NCI-H1092 (cell line): ENCODE measurements around the gene IGFBP3.

Experiments
- DNase-seq: peaks from one replicate; lab custom pipeline; 2025; lab: John Stamatoyannopoulos, UW

Gene IGFBP3

DNA sequence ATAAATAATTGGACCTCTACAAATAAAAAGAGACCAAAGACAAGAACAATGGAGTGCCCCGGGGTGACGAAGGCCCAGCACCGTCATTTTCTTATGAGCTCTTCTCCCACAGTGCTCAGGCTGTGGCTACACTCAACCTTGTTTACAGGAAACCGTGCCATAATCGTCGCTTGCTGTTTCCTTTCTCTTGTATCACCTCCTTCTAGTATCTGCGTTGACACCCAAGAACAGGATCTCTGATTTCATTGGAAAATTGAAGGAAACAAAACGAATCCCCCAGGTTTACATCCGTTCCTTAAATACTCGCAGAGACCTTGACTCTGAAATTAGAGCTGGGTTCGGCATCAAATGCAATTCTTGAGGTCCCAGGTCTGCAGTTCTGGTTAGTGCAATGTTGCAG is 1.7 kb upstream of the IGFBP3 start:
- DNase-seq, result no peak

DNA sequence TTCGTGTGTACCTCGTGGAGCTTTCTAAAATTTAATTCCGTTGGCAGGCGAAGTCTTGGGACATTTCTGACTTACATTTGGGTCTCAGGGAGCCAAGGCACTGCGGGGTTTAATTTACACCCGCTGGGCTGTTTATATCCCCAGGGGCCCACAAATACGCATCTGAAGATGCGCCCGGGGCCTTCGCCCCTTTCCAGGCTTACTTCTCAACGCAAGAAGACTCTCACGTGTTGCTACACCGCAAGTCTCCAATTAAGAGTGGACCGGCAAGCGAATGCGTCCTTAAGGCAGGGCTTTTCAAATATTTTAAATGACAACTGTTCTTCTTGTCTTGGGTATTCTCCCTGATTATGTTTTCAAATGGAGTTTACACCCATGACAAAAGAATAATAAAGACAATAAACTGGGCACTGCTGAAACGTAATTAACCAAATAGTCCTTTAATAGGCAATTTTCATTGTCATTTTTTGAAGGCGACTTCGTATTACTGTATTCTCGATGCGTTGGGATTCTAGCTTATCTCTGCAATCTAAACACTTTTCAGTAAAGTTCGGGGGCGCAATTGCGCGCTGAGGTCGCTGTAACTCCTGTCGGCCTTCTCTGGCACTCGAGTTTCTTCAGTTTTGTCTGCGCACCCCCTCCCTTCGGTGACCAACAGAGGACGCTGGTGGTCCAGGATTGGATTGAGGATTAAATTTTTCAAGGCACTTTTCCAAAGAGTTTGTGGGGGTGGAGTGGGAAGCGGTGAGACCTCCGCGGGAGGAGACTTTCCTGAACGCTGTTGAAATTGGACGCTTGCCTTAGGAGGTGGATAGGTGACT is 837 bp upstream of the IGFBP3 start:
- no peak for DNase-seq

DNA sequence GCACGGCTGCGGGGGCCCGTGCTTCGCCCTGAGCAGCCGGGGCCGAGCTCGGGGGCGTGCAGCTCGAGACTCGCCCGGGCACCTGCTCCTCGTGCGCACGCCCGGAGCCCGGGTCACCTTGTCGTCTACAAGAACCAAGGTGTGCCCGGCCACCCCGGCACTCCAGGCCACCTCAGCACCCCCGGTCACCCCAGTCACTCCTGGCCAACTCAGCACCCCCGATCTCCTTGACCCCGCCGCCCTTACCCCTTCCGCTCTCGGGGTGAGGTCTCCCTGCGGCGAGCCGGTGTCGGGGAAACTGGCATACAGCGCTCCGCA is 268 bp upstream of the IGFBP3 start:
- no peak for DNase-seq

DNA sequence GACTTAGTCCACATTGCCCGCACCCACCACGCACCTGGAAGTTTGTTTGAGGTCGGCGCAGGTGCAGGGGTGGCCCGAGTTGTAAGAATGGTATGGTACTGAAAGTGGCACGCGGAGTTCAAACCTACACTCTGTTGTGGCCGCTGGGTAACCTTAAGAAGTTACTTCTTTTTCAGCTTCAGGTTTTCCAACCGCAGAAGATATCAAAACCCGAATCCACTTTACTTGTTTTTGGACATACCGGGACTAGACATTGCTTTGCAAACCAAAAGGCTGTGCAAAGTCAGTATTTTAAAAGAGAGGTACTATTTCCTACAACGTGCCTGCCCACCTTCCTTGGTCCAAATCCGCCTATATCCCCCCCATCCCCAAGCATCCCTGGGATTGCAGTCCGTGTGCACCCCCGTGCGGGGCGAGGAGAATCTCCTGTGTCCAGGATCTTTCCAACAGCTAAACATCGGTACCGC is 1.0 kb downstream of the IGFBP3 start:
- no peak for DNase-seq

DNA sequence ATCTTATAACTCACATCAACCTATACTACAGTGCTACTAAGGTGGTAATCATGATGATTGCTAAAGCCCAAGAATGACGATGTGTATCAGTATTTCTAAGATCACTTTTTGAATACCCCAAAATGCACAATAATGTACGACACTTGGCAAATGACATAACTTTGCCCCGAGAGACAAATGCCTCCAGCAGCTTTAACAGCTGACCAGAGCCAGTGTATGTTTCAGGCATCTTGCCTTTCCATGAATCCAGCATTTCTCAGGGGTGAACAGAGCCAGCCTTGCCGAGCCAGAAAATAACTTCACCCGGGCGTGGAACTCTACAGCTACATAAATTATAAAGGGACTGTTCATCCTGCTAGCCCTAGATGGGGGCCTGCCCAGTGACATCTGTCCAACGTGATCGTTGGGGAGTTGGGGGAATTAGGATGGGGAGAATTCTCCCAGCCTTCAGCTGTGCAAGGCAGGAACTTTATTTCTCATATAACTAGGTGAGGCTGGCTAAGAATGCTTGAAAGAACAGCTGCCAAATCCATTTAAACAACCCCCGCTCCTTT is 1.8 kb downstream of the IGFBP3 start:
- DNase-seq, result no peak

DNA sequence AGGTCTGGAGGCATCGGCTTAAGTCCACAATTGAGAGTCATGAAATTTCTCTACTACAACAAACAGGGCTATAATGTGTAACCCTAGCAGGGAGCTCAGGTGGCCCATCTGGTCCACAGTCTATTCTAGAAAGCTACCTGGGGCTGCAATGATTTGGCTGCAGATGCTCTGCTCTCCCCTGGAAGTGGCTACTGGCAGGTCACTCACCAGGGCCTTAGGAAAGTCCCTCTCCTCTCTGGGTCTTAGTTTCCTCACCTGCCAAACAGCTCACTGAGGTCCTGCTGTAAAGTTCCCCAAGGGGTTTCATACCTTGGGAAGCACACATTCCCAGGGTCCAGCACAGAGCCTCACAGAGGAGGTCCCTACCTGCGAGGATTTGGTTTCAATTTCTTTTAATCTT is 2.5 kb downstream of the IGFBP3 start:
- DNase-seq, result no peak

DNA sequence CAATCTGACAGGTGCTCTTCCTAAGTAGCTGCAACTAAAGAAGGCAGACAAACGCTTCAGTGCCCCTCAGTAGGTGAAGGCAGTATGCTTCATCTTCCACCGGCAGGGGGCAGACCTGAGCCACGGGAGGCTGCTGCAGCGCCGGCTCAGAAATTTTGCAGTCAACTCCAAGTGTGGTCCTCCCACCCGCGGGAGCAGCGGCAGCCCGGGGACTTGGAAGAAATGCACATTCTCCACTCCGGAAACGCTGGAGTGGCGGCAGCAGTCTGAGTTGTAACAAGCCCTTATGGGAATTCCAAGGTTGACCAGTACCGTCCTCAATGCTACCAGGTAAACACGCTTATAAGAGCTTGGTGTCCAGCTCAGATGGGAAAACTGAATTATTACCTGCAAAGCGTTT is 3.4 kb downstream of the IGFBP3 start:
- peak; percentile 58 for DNase-seq

DNA sequence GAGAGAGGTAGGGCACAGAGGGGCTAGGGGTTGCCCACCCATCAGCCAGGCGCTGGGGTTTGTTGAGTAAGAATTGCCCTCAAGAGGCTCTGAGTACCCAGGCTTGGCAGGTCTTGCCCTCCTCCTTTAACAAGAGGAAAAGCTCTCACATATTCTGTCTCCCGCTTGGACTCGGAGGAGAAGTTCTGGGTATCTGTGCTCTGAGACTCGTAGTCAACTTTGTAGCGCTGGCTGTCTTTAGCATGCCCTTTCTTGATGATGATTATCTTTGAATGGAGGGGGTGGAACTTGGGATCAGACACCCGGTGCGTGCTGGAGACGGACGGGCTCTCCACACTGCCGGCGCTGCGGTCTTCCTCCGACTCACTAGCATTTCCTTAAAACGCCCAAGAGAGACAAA is 4.0 kb downstream of the IGFBP3 start:
- DNase-seq, result no peak

DNA sequence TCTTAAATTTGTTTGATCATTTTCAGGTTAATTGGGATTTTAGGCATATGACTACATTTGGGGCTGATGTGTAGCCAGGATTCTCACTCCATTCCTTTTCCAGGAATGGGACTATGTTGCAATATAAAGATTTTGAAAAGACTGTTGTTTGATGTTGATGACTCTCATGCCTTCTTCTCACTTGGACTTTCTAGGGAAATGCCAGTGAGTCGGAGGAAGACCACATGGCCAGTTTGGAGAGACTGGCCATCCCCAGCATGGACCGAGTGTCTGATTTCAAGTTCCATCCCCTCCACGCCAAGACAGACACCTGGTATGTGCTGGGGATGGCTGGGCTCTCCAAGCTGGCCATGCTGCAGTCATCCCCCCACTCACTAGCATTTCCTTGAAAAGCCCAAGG is 5.5 kb downstream of the IGFBP3 start:
- DNase-seq, result no peak

DNA sequence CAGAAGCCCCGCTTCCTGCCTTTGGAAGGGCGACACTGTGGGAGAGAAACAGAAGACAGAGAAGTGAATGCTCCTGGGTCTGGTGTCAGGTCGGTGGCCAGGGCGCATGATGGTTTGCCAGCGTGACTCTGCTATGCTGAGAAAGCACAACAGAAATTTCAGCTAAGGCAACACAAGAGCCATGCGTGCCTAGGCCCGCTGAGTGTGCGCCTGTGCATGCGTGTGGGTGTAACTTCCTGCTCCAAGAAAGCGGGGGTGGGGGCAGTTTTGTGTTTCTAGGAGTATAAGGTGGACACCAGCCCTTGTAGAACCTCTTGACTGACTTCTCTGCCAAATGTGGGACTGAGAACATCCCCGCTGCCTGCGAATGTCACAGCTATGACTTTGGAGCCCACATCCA is 6.2 kb downstream of the IGFBP3 start:
- DNase-seq, result no peak

DNA sequence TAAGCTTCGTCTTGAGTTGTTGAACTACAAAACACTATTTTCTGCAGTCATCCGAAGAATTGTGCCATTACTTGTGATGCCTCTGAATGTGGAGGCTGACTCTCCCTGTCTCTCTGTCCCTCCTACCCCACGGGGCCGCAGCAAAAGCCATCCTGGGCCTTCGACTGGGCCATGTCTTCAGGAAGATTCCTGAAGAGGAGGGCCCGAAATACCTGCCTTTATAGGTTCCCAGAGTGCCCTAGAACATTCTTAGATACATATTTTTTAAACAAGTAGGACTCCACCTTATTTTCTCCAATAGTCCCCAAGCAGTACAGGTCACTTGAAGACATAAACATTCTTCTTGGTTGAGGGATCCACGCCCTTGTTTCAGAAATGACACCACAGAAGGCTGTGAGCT is 8.1 kb downstream of the IGFBP3 start:
- no peak for DNase-seq

DNA sequence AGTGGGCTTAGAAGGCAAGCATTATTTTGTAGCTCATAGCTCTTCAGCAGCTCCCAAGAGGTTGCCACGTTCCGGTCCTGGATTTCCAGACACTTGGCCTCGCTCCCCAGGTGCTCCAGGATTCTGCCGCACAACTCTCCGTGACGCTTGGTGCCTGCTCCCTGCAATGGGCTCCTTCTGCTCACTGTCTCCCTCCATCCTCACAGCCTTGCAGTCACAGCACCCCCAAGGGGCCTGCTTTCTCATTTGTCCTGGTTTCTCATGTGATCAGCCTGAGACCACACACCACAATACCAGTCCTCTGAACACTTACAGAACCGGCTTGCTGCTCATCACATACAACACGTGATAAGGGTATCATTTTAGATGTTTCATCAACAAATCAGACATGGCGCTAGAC is 9.8 kb downstream of the IGFBP3 start:
- no peak for DNase-seq

DNA sequence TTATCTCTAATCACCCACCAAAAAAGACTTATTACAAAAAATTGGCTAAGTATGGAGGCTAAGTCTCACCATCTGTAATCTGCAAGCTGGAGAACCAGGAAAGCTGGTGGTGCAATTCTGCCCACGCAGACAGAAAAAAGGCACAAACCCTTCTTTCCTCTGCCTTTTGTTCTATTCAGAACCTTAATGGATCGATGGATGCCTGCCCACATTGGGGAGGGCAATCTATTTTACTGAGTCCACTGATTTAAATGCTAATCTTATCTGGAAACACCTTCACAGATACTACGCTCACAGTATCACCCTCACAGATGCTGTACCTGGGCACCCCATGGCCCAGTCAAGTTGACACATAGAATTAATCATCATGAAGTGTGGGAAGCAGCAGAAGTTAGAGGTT is 10.2 kb downstream of the IGFBP3 start:
- no peak for DNase-seq

DNA sequence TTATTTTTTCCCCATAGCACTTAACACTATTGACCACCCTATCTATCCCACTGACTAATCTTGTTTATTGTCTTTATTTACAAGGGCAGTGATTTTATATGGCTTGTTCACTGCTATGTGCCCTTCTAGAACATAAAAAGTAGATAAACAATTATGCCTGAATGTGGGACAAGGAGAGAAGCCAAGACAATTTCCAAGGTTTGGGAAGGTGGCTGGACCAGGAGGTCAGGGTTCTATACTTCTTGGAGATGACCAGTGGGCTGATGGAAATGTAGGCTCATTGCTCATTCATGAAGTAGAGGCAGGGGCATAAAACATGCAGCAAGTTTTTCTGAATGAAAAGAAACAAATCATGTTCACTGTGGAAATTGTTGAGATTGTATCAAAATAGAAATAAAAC is 11.5 kb downstream of the IGFBP3 start:
- DNase-seq, result no peak

DNA sequence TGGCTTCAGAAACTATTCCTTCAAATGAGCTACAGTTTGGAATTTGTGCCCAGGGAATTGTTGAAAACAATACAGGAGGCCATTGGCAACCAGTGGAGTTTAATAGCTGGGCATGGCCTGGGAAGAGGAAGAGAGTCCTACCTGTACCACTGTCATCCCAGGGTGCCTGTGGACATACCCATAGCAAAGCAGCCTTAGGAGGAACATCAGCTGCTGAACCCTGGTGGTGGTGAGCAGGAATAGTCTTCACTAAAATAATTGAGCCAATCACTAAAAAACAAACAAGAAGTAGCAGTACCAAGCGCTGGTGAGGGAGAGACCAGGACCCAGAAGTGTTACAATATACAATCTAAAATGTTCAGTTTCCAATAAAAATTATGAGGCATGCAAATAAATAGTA is 18.3 kb downstream of the IGFBP3 start:
- DNase-seq, result no peak

DNA sequence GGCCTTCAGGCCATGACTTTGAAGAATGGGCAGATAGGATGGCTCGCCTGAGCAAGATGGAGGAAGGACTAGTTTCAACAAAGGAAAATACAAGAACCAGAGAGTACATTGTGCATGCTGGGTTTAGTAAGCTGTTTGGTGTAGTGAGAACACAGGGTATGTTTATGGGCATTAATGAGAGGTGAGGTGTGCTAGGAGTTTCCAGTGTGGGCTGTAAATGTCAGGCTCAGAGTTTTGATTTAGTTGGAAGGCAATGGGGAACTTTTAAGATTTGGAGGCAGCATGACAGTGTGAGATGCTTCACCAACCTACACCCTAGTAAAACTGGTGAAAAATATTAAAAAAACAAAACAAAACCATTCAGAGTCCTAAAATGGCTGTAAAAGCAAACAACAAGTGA is 19.5 kb downstream of the IGFBP3 start:
- no peak for DNase-seq

DNA sequence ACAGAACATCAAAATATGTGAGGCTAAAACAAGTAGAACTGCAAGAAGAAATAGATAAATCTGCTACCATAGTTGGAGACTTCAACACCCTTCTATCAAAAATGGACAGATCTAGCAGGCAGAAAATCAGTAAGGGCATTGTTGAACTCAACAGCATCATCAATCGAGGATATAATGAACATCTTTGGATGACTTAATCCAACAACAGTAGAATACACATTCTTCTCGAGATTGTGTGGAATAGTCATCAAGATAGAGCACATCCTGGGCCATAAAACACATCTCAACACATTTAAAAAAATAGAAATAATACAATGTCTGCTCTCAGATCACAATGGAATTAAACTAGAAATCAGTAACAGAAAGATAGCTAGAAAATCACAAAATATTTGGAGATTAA is 22.9 kb downstream of the IGFBP3 start:
- no peak for DNase-seq

DNA sequence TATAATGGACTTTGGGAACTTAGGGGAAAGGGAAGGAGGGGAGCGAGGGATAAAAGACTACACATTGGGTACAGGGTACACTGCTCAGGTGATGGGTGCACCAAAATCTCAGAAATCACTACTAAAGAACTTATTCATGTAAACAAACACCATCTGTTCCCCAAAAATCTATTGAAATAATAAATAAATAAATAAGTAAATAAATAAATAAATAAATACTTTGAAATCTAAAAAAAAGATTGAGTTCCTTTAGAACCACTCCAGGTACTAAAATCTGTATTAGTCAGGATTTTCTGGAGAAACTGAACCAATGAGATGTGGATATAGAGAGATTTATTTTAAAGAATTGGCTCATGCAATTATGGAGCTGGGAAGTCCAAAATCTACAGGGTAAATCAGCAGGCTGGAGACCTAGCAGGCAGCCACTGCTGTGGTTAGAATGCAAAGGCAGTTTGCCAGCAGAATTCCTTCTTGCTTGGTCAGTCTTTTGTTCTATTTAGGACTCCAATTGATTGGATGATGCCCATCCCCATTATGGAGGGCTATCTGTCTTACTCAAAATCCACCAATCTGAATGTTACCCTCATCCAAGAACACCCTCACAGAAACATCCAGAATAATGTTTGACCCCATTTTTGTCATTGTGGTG is 23.9 kb downstream of the IGFBP3 start:
- no peak for DNase-seq

DNA sequence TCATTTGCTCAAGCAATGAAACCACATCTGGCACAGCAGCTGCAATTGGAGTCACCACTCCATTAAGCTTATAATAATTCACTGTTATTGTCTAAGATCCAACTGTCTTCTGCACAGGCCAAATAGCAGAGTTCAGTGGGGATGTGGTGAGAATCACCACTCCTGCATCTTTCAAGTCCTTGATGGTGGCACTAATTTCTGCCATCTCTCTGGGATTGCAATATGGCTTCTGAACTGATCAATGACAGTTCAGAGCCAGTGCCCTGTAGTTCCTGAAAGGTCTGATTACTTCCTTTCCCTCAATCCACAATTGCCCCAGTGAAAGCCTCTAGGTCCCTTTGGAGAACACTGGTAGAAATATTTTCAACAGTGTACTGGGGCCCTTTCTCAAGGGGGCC is 26.4 kb downstream of the IGFBP3 start:
- DNase-seq, result no peak

DNA sequence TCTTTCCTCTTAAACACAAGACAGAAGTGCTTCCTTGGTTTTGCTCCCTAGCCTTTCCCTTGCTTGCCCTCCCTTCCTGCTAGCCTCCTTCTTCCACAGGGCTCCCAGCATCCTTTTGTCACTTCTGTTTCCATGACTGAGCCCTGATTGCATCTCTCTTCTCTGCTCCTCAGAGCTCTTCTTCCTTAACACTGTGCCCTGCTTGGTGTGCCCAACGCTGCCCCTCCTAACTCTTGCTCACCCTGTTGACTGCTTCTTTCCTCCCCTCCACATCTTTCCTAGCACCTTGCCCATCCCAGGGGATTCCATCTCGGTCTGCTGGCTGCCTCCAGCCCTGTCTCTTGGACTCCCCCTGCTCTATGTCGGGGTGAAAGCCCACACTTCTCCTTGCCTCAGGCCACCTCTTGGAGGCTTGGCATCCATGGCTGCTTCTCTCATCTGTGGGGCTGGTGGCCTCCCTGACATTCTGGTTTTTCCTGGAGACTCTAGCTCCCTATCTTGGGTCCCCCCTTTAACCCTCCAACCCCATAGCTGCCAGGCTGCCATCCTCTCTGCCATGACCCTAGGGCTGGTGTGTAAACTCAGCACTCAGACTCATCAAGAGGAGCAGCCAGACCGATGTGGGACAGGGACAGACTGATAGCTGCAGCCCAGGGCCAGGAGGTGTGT is 26.9 kb downstream of the IGFBP3 start:
- no peak for DNase-seq

DNA sequence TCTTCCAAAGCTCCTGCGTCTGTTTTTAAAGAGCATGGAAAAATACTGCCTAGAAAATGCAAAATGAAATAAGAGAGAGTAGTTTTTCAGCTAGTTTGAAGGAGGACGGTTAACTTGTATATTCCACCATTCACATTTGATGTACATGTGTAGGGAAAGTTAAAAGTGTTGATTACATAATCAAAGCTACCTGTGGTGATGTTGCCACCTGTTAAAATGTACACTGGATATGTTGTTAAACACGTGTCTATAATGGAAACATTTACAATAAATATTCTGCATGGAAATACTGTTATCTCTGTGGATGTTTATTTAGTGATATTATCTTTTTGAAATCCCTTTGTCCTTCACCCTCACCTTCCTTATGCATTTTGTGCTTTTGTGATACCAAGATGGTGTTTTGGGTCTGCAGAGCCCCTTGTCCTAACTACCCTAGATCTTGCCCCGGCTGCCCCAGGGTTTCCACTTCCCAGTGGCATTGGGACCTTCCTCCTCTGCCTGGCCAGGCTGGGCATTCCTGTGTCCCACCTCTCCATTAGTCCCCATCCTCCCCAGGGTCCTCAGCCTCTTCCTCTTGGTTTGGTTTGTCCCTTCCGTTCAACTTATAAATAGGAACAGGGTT is 27.6 kb downstream of the IGFBP3 start:
- no peak for DNase-seq

DNA sequence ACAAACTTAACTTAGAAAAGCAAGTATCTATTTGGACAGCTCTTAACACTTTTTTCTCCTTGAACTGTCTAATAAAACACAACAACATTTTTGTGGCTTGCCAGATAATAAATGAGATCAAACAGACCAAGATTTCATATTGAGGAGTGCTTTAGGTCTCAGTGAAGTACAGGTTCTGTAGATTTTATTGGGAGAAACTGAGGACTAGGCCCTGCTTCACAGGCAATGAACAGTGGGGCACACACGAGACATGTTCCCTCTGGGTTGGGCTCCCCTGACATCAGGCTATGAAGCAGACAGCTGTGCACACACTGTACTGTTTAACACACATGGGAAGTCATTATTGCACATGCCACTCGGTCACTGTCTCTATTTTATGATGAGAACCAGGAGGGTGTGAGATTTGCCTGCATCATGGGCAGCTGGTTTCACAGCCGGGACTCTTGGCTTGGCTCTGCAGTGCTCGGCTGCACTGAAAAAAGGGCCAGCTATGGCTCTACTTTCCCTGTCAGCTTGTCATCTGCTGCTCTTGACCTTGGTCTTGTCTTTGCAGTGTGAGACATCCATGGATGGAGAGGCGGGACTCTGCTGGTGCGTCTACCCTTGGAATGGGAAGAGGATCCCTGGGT is 28.6 kb downstream of the IGFBP3 start:
- peak; percentile 20 for DNase-seq
